GM12891 (cell line): ENCODE measurements around the gene DYTN. TPM values are rescaled to one million over a fixed set of nuclear protein-coding genes. Genes with fewer than 3 reads are reported as not detected.
A peak's percentile ranks its signal among the peaks of the same experiment; 100 is the strongest.

Source experiments
- DNase-seq: peaks from one replicate; pipeline ENCODE4 v3.0.0; 2011; ENCODE audit warnings: low spot score; ENCODE audit not compliant: insufficient read length
- FAIRE-seq: peaks from 2 replicates; lab custom pipeline; 2011; peaks lifted over from hg19 to GRCh38; lab: Jason Lieb, UNC
- PAX5 ChIP-seq: IDR thresholded peaks from 2 replicates; pipeline ENCODE4 v1.6.1; 2011; ENCODE audit warnings: low read length, moderate library complexity, mild to moderate bottlenecking; ENCODE audit not compliant: insufficient read depth, severe bottlenecking
- POLR2A ChIP-seq: IDR thresholded peaks from 2 replicates; pipeline ENCODE4 v1.6.1; 2011; ENCODE audit warnings: low read depth, low read length, control low read depth
- POLR2AphosphoS5 ChIP-seq: IDR thresholded peaks from 2 replicates; pipeline ENCODE4 v1.6.1; 2011; ENCODE audit warnings: low read depth, low read length, control low read depth
- POU2F2 ChIP-seq: IDR thresholded peaks from 2 replicates; pipeline ENCODE4 v1.6.1; 2011; ENCODE audit warnings: low read depth, mild to moderate bottlenecking, control low read depth, low read length, moderate library complexity
- SPI1 ChIP-seq: IDR thresholded peaks from 2 replicates; pipeline ENCODE4 v1.6.1; 2011; ENCODE audit warnings: low read depth, low read length, control low read depth
- TAF1 ChIP-seq: IDR thresholded peaks from 2 replicates; pipeline ENCODE4 v1.6.1; 2011; ENCODE audit warnings: low read depth, low read length, control low read depth
- polyA plus RNA-seq: library from polyadenylated mRNA; unstranded; fragments of >200 nt; gene quantifications from one replicate; pipeline ENCODE4 v1.2.1, GENCODE V29; 2012; ENCODE audit warnings: low read depth, missing spikeins, inconsistent platforms; ENCODE audit not compliant: missing spikeins

DYTN gene
- polyA plus RNA-seq, result not detected

GRCh38 chr2:206718296-206718695 lies at the start of gene DYTN:
DYTN (minus strand) TSS chr2:206718396; CDS start chr2:206718279, 117 bp downstream.
- no peak for TF ChIP-seq POLR2A
- TF ChIP-seq POLR2AphosphoS5, result no peak
- no peak for TF ChIP-seq TAF1
- no peak for TF ChIP-seq POU2F2
- FAIRE-seq, result no peak

GRCh38 chr2:206766057-206766930 lies 48.1 kb upstream of the DYTN start:
- FAIRE-seq, result no peak
- no peak for DNase-seq

More at GRCh38 chr2:206718296-206718695, at the start of gene DYTN:
- DNase-seq, result no peak

GRCh38 chr2:206765242-206766056 lies 47.3 kb upstream of the DYTN start, which contains the start of the genes FASTKD2 and MDH1B:
FASTKD2 (plus strand) TSS chr2:206765606; CDS start chr2:206766694, 1,088 bp downstream.
MDH1B (minus strand) TSS chr2:206765328; CDS start chr2:206765271, 57 bp downstream.
- peak; percentile 97 for FAIRE-seq
- DNase-seq, result peak; percentile 51
- TF ChIP-seq TAF1 (peak; percentile 96), POU2F2 (no peak), POLR2AphosphoS5 (peak; percentile 95), POLR2A (peak; percentile 97), SPI1 (no peak), PAX5 (peak; percentile 45)

More at GRCh38 chr2:206766057-206766930, 48.1 kb upstream of the DYTN start:
- no peak for TF ChIP-seq POLR2AphosphoS5
- TF ChIP-seq SPI1, result no peak
- no peak for TF ChIP-seq POLR2A
- no peak for TF ChIP-seq PAX5
- no peak for TF ChIP-seq POU2F2

GRCh38 chr2:206764673-206765241 lies 46.6 kb upstream of the DYTN start:
- DNase-seq (no peak), FAIRE-seq (no peak)

GRCh38 chr2:206756816-206757215 lies 38.6 kb upstream of the DYTN start:
- TF ChIP-seq POLR2AphosphoS5 (no peak), SPI1 (no peak), PAX5 (no peak), TAF1 (no peak), POU2F2 (no peak), POLR2A (no peak)
- no peak for DNase-seq
- FAIRE-seq, result no peak

More at GRCh38 chr2:206764673-206765241, 46.6 kb upstream of the DYTN start:
- TF ChIP-seq POLR2AphosphoS5 (no peak), TAF1 (no peak), SPI1 (no peak), PAX5 (peak; percentile 90)

GRCh38 chr2:206740800-206741199 lies 22.6 kb upstream of the DYTN start:
- no peak for DNase-seq
- TF ChIP-seq POLR2A, result no peak
- no peak for TF ChIP-seq TAF1
- TF ChIP-seq SPI1, result no peak
- no peak for TF ChIP-seq POU2F2
- TF ChIP-seq PAX5, result no peak
- no peak for FAIRE-seq

- DNase-seq (no peak), FAIRE-seq (no peak)
- TF ChIP-seq POU2F2 (no peak), PAX5 (no peak), POLR2AphosphoS5 (no peak), TAF1 (no peak), POLR2A (no peak), SPI1 (no peak)
Observed at GRCh38 chr2:206739271-206739670, 21.1 kb upstream of the DYTN start.

- DNase-seq, result no peak
- FAIRE-seq, result no peak
- TF ChIP-seq SPI1, result no peak
- TF ChIP-seq POU2F2, result no peak
- no peak for TF ChIP-seq TAF1
- no peak for TF ChIP-seq POLR2AphosphoS5
- TF ChIP-seq PAX5, result no peak
Observed at GRCh38 chr2:206736935-206737334, 18.7 kb upstream of the DYTN start.

- FAIRE-seq (no peak), DNase-seq (no peak)
- TF ChIP-seq POLR2AphosphoS5 (no peak), SPI1 (no peak), TAF1 (no peak), POU2F2 (no peak), PAX5 (no peak), POLR2A (no peak)
Observed at GRCh38 chr2:206733341-206733740, 15.1 kb upstream of the DYTN start.
